GM21529 (cell line): ENCODE data around the gene SLIT3.

Experiments used
- ATAC-seq: cut with Tn5 transposase; IDR thresholded peaks from one replicate; pipeline ENCODE4 v1.9.1; 2021; ENCODE audit not compliant: unreplicated experiment

The SLIT3 gene

DNA sequence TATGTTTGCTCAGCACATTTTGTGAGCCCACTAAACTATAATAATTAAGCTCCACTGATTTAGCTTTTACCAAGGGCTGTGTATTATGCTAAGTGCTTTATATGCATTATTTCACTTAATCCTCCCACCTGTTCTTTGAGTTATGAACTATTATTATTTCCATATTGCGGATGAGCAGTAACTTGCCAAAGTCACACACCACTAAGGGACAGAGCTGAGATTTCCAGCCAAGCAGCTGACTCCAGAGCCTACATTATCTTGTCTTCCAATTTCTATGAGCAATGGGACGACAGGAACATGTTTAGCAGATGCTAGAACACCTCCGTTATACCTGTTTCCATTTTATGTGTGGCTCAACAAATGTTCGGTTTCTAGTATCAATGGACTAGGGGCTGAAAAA lies 484.3 kb downstream of the SLIT3 start:
- ATAC-seq = no peak

DNA sequence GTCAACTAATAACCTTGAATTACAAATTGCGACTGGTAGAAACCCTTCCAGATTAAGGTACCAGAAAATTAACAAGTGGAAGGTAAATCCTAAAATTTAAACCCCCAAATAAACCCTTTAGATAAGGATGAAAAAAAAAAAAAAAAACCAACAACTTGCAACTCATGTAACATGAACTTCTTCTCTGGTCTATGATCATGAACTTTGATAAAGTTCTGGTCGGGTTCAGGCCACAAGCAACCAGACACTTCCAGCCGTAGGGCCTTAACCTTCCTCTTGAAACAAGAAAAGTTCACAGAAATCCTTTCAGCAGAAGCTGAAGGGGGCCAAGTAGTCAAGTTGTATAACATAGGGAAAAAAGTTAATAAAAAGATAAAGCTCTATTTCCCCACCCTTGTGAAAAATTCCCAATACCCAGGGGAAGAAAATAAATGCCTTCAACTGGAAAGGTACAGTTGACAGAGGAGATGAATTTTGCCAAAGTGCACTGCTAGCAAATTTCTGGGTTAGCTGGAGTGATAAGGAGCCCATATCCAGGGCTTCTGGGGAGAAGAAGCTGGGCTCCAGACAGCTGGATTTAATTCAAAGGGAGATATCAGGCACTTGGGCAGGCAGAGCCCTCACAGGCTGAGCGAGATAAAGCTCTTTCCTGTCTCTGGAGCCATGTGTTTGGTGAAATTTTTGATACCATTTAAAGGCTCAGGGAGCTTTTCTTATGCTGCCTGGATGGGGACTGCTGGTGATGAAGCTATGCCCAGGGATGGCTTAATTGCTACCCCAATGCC lies 487.6 kb downstream of the SLIT3 start:
- no peak for ATAC-seq

GRCh38 chr5:168810641-168811040 lies 490.3 kb downstream of the SLIT3 start:
- no peak for ATAC-seq

- no peak for ATAC-seq
These were observed 491.7 kb downstream of the SLIT3 start for GRCh38 chr5:168809218-168809617.

DNA sequence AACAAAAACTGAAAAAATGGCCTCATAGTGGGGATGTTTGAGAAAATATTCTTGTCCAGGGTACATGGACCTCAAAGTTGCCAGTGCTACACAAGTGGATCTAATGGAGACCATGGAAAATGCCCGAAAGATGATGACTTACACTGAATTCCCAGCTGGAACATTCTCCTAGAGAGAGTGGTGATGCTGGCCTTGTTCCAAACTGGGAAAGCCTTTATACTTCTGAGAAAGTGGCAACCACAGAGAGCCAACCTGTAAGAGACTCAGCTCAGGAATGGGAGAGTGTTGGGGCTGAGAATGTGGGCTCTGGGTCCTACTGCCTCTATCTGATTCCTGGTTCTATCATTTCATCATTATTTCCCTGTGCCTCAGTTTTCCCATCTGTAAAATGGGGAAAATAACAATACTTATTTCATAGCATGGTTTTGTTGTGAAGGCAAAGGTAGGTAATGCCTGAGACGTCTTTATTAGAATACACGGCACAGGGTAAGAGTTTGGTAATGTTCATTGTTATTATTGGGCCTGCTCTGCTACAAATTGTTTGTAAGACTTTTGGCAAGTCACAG lies 492.8 kb downstream of the SLIT3 start:
- no peak for ATAC-seq

DNA sequence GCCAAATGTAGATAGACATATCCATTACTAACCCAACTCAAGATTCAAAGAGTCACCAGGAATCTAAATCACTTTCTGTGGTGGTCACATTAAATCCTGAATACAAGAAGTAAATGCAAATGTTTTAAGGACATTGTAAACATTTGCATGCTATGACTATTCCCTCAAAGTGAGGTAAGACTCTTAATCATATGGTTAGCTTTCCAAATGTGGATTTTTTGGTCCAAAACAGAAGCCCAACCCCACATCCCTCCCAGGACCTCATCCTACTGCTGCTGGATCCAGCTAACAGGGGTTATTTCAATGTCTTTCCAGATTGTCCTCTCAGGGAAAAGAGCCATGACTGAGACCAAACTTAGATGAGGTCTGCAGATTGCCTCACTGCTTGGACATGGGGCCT lies 493.7 kb downstream of the SLIT3 start:
- no peak for ATAC-seq

DNA sequence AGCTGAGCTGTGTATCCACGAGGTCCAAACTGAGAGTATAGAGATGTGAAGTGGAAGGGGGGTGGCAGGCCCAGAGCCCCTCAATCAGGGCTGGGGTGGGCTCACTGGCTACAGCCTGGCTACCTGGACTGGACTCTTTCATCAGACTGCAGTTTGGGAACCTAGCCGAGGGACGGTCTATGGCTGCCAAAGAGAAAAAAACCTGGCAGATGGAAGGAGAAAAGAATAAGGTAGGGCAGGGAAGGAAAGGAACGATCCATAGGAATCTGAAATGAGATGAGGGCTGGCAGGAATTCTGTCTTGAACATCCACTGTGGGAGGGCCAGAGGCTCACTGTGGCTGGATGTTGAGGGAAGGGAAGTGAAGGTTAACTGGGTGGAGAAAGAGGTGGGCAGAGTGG lies 497.4 kb downstream of the SLIT3 start:
- ATAC-seq = no peak

DNA sequence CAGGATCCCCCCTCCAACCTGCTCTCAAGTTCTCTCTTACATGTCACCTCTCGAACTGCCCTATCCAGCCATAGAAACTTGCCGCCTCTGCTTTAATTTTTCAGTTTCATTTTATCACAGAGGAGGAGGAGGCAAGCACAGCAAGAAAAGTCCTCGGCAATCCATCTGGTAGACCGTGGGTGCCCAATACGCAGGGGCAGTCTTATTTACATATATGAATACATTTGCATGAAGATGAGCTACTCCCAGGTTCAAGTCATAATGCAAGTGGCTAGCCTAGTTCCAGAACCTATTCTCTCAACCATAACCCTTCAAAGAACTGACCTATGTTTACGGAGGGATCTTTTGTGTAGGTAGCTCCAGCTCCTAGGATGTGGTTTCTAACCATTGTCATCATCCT lies 498.6 kb downstream of the SLIT3 start:
- ATAC-seq = peak; percentile 76

DNA sequence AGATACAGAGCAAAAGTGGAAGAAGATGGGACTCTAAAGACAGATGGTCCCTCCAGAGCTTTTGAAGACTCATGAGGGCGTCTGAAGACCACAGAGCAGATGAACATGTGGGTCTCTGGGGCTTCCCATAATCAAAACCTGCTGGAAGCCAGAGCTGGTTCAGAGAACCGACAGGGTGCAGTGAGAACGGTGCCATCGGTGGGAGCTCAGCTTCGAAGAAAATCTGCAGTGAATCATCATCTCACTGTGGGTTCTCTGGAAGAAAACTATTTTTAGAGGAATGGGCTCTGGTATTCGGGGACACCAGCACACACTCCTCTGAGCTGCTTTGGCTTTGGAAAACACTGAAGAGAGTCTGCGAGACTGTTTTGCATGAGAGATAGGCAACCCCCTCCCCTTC lies 499.4 kb downstream of the SLIT3 start:
- ATAC-seq = no peak

DNA sequence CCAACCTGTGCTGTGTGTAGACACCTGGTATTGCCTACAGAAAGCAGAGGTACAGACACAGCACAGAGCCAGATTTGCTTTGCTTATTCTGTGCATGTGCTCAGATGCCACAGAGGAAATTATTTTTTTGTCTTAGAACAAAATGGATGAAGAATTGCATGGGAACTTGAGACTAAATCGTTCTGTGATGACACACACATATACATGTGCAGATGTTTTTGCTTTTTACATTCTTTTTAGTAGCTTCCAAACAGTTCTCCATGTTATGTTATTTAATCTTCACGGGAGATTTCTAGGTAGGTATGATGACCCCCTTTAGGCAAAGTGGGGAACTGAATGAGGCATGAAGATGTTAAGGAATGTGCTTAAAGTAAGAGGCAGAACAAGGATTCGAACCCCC lies 500.2 kb downstream of the SLIT3 start:
- no peak for ATAC-seq

GRCh38 chr5:168798065-168799023 lies 502.6 kb downstream of the SLIT3 start:
- ATAC-seq = no peak

- ATAC-seq = no peak
These were observed 504.1 kb downstream of the SLIT3 start for GRCh38 chr5:168796593-168797580.

- ATAC-seq = no peak
These were observed 504.9 kb downstream of the SLIT3 start for GRCh38 chr5:168796000-168796399.

DNA sequence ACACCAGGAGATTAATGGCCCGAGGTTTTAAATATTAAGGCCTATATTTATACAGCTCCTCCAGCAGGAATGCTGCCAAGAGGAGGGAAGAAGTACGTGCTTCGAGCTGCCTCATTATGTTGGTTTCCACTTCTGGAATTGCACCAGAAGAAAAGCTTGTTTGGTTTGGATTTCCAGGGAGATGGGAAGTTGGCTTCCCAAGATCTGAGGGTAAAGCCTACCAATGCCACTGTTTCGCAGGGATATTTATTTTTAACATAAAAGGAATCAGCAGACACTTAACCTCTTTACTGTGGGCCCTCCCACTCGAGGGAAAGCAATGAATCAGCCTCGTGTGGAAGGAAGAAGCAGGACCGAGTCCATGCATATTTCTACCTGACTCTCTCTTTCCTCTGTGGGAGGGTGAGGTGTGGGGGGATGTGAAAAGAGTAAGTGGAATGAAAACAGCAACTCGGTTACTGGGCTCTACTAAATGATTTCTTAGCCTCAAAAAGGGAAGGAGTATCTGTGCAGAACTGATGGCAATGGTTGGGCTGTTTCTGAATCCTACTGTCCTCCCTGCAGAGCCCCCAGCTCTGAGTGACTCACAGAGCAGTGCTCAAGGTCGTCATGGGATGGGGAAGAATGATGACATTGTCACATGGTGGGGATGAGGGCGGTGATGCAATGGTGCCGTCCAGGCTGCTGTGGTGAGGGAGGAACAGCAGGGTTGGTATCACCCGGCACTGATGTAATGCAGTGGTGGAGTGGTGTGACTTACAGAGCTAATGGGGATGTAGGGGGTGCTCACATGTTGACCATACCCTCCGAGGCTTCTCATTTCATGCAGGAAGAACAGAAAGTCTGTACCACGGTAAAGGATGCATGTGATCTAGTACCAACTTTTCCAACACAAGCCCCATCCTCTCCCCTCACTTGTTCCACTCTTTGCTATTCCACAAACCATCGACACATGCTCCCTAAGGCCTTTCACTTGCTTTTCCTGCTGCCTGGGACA lies 506.8 kb downstream of the SLIT3 start:
- no peak for ATAC-seq

- ATAC-seq = no peak
These were observed 508.3 kb downstream of the SLIT3 start for GRCh38 chr5:168792678-168793077.

- no peak for ATAC-seq
These were observed 510.2 kb downstream of the SLIT3 start for GRCh38 chr5:168790671-168791250.

- ATAC-seq = no peak
These were observed 510.8 kb downstream of the SLIT3 start for GRCh38 chr5:168790002-168790635.

- ATAC-seq = no peak
These were observed 512.2 kb downstream of the SLIT3 start for GRCh38 chr5:168788786-168789185.
